Testis (tissue), 2 donors: ENCODE results near the gene CENPP.

Source experiments
- POLR2A ChIP-seq: fragments of 450-650 bp; IDR thresholded peaks from one replicate; pipeline ENCODE4 v1.6.1; 2017; ENCODE audit warnings: antibody characterized with exemption, mild to moderate bottlenecking, moderate library complexity
- TF ChIP-seq, protein P1 (sequence below), 3 experiments: fragments of 450-650 bp in 2 of 3; fragments of 200-600 bp in 1 of 3; sonication (generic) in 1 of 3; IDR thresholded peaks; one replicate each; pipeline ENCODE4 v1.5.1; 2016 to 2019; ENCODE audit warnings: antibody characterized with exemption in 3 of 3, mild to moderate bottlenecking in 2 of 3, moderate library complexity in 1 of 3

- TF ChIP-seq, protein P1, sequence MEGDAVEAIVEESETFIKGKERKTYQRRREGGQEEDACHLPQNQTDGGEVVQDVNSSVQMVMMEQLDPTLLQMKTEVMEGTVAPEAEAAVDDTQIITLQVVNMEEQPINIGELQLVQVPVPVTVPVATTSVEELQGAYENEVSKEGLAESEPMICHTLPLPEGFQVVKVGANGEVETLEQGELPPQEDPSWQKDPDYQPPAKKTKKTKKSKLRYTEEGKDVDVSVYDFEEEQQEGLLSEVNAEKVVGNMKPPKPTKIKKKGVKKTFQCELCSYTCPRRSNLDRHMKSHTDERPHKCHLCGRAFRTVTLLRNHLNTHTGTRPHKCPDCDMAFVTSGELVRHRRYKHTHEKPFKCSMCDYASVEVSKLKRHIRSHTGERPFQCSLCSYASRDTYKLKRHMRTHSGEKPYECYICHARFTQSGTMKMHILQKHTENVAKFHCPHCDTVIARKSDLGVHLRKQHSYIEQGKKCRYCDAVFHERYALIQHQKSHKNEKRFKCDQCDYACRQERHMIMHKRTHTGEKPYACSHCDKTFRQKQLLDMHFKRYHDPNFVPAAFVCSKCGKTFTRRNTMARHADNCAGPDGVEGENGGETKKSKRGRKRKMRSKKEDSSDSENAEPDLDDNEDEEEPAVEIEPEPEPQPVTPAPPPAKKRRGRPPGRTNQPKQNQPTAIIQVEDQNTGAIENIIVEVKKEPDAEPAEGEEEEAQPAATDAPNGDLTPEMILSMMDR (IDR thresholded peaks at IDR 0.05) = no peak
- no peak for TF ChIP-seq POLR2A
Measured at GRCh38 chr9:92480291-92480771, 154.6 kb downstream of the CENPP start.
